Choroid plexus epithelial cell (primary cell): ENCODE measurements around the gene RIMBP2.

Source experiments
- DNase-seq: peaks from one replicate; pipeline ENCODE4 v3.0.0-alpha.2; 2010; ENCODE audit warnings: low read depth
- H3K4me3 ChIP-seq: 2 replicates; pipeline ENCODE4 v1.5.1; 2011; ENCODE audit warnings: low read depth, mild to moderate bottlenecking, control low read depth, low read length, moderate library complexity
- TF ChIP-seq, protein P1 (sequence below): conservative IDR thresholded peaks from 2 replicates; pipeline ENCODE4 v1.5.1; 2011; ENCODE audit warnings: low read depth, mild to moderate bottlenecking, control low read depth, inconsistent platforms, low read length, moderate library complexity

RIMBP2 gene

DNA sequence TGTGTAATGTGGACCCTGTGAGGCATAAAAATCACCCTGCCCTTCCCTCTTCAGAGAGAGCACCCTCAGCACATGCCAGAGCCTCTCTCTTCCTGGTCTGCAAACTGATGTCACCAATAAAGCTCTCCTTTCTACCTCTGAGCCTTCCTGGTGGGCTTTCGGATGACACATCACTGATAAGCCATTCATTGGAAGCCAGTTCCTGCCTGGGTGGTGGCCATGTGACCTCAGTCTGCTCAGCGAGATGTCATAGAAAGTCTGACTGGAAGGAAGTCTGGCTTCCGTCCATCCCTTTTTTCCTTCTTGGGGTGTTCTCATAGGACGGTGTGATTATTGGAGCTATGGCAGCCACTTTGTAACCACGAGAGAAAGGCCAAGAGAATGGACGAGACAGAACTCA, 282.7 kb downstream of the RIMBP2 start:
- TF ChIP-seq, protein P1, sequence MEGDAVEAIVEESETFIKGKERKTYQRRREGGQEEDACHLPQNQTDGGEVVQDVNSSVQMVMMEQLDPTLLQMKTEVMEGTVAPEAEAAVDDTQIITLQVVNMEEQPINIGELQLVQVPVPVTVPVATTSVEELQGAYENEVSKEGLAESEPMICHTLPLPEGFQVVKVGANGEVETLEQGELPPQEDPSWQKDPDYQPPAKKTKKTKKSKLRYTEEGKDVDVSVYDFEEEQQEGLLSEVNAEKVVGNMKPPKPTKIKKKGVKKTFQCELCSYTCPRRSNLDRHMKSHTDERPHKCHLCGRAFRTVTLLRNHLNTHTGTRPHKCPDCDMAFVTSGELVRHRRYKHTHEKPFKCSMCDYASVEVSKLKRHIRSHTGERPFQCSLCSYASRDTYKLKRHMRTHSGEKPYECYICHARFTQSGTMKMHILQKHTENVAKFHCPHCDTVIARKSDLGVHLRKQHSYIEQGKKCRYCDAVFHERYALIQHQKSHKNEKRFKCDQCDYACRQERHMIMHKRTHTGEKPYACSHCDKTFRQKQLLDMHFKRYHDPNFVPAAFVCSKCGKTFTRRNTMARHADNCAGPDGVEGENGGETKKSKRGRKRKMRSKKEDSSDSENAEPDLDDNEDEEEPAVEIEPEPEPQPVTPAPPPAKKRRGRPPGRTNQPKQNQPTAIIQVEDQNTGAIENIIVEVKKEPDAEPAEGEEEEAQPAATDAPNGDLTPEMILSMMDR: no peak
- H3K4me3 ChIP-seq: no peak overlapping the region
- no peak for DNase-seq

DNA sequence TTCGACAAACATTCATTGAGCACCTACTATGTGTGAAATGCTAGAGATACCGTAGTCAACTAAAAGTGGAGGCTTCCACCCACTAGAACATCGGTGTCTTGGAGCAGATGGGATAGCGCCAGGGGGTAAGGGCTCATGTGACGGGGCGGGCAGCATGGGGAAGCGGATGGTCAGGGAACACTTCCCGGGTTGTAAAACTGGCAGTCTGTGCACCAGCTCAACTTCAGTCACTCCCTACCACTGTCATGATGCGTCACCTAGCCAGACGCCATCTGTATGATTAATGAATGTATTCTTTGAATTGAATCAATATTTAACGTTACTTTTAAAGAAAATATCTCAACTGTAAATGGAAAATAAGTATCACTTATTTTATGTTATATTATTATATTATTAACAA, 284.9 kb downstream of the RIMBP2 start:
- TF ChIP-seq, protein P1: no peak
- no peak overlapping the region for H3K4me3 ChIP-seq
- no peak for DNase-seq

DNA sequence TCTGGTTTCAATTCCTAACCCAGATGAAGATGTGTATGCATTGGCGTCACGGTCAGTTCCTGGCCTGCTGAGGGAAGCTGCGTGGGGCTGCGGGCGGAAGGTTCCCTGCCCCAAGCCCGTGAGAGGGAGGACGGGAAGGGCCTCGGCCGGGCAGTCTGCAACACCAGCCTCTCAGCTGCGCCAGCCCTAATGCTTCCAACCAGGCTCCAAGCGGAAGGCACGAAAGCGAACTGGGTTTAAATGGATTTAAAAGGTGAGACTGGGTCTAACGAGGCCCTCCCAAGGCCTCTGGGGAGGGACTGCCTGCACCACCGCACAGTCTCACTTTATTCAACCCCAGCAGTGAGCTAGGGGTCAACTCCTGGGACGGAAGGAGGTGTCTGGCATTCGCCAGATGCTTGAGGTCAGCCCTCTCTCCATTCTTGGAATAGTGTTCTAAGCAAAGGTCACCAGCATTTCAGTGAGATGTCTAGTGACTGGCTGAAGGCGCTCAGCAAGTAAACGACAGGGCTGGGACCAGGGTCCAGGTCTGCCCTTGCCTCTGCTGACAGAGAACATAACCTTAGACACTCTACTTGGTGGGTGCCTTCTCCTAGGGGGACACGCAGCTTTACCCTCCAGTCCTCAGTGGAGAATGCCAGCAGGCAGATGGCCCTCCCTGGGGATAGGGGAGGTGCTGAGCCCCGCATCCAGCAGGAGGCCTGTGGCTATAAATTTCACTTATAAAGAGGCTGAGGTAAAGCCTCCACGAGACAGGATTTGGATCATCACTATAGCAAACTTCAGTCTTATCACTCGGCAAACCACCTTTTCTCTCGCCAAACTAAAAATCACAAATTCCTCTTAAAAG, 286.2 kb downstream of the RIMBP2 start:
- no peak for DNase-seq
- H3K4me3 ChIP-seq: no peak overlapping the region
- TF ChIP-seq, protein P1: no peak

DNA sequence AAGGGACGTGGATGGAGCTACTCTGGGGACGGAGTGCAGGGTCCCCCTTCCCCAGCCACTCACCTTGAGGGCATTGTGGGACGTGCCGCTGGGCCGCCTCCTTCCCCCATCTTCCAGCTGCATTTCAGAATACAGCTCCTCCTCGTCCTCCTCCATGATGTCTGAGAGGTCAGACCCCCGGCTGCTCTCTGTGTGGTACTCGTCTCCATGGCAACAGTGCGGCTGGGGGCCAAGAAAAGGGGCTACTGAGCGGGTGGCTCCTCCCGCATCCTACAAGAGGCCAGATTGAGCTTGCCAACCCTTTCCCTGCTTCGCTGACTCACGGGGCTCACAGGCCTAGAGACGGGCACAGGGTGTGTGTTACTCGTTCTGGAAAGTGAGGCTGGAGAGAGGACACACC, 288.0 kb downstream of the RIMBP2 start:
- H3K4me3 ChIP-seq: no peak overlapping the region
- TF ChIP-seq, protein P1: no peak
- DNase-seq: no peak

DNA sequence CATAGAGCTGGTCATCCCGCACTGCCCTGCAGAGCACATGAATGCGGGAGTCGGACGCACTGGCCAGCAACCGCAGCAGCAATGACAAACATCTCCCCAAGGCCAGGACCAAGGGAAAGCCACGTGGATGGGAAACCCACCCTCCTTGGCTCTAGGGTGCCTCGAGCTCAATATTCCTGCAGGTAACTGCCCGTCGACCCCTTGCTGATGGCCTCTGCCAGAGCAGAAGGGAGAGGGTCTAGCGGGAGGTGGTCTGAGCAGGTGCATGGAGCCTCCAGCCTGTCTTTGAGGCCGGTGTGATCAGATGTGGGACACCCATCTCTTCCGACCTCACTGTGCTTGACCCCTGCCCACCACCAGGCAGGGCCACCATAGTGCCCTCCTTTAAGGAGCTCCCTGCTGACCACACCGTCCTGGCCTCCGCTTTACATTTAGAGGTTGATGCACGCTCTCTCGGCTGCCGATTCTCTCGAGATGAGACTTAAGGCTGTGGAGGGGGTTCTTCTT, 288.7 kb downstream of the RIMBP2 start:
- no peak for DNase-seq
- H3K4me3 ChIP-seq: no peak overlapping the region
- TF ChIP-seq, protein P1: no peak

DNA sequence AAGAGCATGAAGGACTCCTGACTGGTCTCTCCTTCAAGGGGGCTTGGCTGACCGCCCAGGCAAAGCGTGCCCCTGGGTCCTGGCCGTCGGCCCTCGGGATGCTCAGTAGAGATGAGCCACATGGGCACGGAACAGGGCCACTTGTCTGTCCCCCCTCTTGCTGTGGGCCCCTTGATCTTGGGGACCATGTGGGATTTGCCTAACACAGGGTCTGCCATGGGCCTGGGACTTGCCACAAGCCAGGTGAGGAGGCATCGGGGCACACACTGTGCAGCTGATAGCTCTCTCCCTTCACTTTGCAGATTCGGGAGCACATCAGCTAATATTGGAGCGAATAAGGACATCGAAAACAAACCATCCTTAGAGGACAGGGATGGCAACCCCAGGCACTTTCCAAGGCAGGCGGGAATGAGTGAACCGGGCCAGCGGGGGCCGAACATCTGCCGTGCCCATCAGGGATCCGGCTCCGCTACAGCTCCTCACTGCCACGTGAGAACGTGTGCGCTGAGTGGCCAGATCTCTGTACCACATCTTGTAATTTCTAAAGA, 290.3 kb downstream of the RIMBP2 start:
- DNase-seq: no peak
- TF ChIP-seq, protein P1: no peak
- no peak overlapping the region for H3K4me3 ChIP-seq
